NCI-H2196 (cell line): ENCODE results near the gene COG5.
"Not testable (repeated sequence)": the region's sequence is repeated elsewhere in the genome, so short reads cannot be mapped to it uniquely, and the experiment has no call there.

Source experiments
- DNase-seq: peaks from one replicate; lab custom pipeline; 2025; ENCODE audit not compliant: unreplicated experiment; lab: John Stamatoyannopoulos, UW

The COG5 gene

DNA sequence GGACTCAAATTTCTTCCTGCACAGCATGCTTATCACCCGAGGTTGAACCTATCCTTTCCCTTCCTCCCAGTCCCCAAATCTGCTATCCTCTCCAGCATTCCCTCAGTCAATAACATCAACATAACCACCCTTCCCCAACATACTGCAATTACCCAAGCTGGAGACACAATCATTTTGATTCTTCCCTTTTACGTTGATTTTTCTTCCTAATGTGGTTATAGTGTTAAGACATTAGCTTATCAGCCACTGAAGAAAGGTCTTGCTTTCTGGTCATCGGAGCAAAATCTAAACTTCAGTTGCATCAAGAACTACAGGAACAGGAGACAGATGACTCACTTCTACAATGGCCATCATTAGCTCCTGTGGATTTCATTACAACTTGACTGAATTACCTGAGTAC is 398.4 kb downstream of the COG5 start:
- DNase-seq: no peak

DNA sequence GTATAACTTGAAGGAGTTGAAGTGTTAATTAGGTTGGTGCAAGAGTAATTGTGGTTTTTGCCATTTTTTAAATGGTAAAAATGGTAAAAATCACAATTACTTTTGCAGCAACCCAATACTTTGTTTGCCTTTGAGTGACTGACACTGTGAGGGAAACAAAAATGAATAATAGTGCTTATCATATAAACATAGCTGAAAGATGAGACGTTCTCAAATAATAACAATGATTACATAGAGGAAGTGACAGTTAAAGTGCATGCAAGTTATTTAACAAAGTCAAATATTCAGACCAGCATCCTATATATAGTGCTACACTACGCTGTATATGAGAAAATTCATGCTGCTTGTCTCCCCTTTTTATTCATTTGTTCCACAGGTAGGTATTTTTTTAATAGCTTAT is 399.6 kb downstream of the COG5 start:
- DNase-seq: no peak

GRCh38 chr7:107162475-107162874 is 401.2 kb downstream of the COG5 start:
- DNase-seq: no peak

GRCh38 chr7:107161415-107161814 is 402.3 kb downstream of the COG5 start:
- no peak for DNase-seq

DNA sequence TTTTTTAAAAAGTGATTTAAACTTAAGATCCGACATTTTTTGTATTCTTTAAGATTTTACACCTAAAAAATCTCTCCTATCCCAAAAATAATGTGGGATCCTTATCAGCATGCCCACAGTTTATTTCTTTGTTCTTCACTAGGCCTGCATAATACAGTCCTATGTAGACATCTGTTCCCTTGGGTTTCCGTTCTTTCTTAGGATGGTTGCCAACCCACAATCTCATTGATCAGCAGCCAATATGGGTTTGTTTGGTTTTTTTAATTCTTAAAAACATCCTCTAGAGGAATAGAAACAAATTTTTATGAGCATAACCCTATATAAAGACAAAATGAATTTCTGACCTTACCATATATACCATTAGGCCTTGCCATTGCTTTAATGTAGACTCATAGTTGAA is 403.3 kb downstream of the COG5 start:
- DNase-seq: no peak

DNA sequence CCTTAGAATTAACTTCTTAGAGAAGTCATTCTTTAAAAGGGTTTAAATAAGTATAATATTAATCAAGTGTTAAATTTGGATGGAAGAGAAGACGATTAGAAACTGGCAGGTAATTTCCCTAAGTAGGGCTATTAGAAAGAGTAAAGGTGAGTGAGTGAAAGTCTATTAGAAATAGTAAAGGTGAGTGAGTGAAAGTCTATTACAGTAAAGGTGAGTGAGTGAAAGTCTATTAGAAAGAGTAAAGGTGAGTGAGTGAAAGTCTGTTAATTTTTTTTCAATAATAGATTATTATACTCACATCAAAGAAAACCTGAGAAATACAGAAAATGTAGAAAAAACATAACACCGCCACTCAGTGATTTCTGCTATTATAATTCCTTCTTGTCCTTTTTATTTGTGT is 405.7 kb downstream of the COG5 start:
- no peak for DNase-seq

DNA sequence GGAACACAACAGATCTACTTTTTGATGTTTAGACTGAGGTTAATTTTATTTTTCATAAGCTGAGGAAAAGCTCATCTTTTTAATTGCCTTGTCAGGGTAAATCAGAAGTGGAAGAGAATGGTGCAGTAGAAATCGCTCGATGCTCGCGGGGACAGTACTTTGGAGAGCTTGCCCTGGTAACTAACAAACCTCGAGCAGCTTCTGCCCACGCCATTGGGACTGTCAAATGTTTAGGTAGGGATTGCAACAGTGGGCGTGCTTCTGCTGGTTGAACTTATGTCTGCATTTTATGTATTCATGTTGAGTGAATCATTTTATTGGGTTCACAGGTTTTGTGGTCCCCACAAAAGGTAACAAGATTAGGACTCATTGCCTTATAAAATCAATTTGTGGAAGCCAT is 406.6 kb downstream of the COG5 start:
- no peak for DNase-seq

GRCh38 chr7:107155726-107156125 is 408.0 kb downstream of the COG5 start:
- DNase-seq: not testable (repeated sequence)

DNA sequence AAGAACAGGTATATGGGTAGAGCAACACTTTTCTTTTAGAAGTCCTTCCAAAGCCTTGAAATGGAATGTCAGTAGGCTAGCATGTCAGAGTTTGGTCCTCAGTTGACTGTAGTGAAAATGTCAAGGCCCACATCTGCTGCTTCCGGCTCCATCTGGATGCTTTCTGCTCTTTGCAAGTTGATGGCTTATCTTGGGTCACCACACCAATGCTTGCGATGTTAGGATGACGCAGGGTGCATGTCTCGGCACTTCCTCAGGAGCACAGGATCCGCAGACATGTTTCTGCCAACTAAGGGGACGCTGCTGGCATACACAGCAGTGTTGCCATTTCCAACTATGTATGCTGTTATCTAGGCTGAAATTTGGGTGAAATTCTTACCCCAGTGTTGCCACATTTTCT is 408.9 kb downstream of the COG5 start:
- DNase-seq: no peak

DNA sequence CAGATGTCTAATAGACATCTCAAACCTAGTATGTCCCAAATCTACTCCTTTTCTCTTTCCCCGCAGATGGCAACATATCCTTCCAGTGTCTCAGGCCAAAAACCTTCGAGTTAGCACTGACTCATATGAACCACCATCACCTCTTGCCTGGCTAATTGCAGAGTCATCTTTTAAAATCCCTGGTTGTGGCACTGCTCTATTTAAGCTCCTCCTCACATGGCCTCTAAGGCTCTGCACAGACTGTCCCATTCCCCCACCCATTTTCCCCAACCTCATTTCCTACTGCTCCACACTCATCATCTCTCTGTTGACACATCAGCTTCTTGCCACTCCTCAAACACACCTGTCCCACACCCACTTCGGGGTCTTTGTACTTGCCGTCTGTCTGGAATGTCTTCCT is 411.7 kb downstream of the COG5 start:
- DNase-seq: no peak
